Activated CD8-positive, alpha-beta memory T cell treated with anti-CD3 and anti-CD28 coated beads for 4 hours (primary cell): ENCODE results near the gene RPL7L1.
"Not testable (repeated sequence)": the region's sequence is repeated elsewhere in the genome, so short reads cannot be mapped to it uniquely, and the experiment has no call there.

ENCODE experiments used
- DNase-seq, 2 donors: peaks; one replicate each; pipeline ENCODE4 v3.0.0-alpha.2; 2020; ENCODE audit warnings: low read depth in 2 of 2

Gene RPL7L1

DNA sequence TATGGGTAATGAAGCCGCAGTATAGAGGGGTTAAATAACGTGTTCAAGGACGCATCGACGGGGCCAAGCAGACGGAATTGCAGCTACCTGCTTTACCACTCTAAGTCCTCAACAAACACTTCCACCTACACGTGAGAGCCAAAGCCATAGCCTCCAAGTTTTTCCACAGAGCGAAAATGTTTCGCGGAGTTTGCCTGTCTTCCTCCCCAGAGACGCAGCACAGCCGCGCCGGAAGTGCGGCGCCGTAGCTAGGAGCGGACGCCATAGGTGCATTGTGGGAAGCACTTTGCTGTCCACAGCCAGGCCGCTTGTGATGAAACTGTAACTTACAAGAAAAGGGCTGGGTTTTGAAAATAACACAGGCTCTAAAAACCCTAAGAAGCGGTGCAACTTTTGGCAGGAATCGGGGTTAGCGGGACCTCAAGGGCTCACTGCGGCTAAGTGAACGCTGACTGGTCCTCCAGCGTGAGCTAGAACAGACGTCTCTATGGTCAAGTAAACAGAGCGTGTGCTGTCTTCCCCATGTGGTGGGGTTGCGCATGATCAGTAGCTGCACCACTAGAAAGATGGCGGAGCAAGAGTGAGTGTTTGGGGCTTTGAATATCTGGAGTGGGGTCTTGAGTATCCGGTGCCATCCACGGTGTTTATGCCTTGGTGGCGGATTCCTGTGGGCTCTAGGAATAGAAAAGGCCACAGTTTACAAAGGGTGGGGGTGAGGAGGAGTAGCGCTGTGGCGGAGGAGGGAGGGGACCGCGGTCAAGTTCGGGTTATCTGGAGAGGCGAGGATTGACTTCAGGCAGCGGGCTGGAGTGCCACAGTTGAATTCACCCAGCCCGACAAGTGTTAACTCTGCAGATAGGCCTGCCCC lies at the start of gene RPL7L1:
Gene RPL7L1 (plus strand): TSS at position 245 of the 868 bp plus-strand sequence. CDS start 295 bp downstream, at position 540.
- peak; percentile 63 to 77 for DNase-seq

DNA sequence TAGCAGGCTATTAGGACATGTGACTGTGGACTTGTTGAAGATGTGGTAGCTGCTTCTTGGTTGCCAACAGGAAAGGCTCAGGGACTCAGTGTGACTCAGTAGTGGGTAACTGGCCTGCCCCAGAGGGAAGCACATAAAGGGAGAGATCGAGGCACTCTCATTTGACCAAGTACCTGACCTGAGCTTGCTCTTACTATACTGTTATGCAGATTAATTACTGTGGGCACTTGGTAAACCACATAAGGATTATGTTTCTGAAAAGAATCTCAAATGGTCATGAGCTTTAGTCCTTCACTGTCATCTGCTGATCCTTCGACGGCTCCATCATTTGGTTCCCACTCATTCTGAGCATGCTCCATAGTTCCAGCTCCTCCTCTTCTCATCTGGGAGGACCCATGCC lies 48.2 kb upstream of the RPL7L1 start:
- DNase-seq: no peak

DNA sequence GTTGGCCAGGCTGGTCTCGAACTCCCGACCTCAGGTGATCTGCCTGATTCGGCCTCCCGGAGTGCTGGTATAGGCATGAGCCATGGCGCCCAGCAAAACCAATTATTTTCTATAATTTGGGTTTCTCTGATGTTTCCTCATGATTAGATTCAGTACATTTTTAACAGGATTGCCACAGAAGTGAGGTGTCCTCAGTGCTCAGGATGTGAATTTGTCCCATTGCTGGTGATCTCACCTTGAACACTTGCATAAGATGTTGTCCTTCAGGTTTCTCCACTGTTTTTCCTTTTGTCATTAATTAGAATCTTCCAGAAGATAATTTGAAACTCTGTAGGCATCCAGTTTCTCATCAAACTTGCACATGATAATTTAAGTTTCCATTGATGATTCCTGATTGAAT lies 45.4 kb upstream of the RPL7L1 start:
- DNase-seq: no peak

DNA sequence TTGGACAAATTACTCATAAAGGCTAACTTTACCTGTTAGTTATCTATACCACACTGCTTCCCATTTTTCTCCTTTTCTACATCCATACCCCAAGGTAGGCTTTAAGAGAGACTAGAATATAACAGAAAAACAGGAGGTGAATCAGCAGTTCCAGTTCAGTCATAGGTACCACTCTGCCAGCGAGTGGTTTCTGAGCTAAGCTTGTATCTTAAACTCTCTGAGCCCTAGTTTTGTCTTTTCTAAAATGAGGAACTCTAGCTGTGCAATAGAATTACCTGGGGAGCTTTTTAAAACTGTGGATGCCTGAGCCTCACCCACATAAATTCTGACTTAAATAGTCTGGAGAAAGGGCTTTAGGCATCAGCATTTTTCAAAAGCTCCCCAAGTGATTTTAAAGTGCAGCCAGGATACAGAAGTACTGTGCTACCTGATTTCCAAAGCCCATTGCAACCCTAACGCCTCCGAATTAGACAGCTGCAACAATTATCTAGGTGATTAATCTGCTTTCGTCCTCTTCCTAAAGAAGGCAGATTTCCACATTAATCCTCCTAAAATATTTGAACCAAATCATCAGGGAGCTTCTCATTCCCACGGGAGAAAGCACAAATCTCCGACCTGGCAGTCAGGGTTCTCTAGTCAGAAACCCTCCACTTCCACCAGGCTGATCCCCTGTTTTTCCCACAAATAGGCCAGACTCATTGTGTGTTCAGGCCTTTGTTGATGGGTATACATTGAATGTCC lies 37.4 kb upstream of the RPL7L1 start:
- no peak for DNase-seq

DNA sequence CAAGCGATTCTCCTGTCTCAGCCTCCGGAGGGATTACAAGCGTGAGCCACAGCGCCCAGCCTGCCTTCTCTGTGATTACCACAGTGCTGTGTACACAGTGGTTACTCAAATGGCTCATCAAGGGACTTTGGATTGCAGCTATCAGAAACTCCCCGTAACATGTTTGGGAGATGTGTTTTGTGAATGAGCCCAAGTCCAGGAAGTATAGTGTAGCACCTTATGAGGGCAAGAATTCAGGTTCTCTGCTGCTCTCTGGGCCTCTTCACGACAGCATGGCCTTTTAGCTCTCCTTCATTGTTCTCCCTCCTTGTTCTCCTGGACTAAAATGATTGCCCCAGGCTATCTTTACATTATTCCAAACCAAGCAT lies 34.1 kb upstream of the RPL7L1 start:
- no peak for DNase-seq

DNA sequence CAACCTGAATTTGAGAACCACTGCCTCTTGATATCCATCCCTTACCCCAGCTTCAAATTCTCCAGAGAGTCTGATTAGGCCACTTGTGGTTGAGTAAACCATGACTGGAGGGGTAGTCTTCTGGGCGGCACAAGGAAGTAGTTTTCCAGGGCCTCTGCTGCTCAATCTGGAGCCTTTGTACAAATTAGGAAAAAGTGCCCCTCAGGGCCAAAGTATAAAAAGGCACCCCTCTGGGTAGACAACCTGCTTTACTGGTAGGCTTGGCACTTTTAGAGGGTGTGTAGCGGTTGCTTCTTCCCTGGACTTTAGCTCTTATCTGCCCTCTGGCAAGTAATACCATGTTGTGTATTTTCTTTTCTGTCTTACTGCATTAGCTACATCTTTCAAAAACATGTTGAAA lies 32.9 kb upstream of the RPL7L1 start:
- no peak for DNase-seq

DNA sequence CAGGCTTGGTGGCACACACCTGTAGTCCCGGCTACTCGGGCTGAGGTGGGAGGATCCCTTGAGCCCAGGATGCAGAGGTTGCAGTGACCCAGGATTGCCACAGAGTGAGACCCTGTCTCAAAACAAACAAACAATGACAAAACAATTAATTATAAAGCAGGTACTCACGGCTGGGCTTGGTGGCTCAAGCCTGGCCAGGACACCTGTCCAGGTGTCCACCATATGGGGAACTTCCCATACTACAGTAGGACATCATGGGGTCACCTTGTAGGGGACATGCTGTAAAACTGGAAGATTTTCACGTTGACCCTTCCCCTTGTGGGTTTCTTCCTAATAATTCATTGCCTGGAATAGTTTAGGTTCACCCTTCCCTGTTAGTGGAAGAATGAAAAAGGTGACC lies 30.7 kb upstream of the RPL7L1 start:
- no peak for DNase-seq

DNA sequence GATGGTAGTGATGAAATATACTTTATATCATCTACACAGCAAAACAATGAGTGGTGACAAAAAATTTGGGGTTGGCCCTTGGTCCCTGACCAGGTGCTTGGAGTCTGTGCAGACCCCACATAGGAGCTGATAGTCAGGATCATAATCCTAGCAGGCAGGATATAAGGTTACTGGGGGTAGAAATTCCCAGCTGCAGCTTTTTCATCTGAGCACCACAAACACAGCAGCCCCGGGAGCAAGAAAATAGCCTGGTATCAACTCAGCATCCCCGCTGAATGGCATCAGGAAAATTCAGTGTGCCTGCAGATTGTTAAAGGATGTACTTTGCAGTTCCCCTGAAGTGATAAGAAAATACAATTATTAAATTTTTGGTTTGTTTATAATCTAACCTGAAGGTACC lies 27.8 kb upstream of the RPL7L1 start:
- no peak for DNase-seq

DNA sequence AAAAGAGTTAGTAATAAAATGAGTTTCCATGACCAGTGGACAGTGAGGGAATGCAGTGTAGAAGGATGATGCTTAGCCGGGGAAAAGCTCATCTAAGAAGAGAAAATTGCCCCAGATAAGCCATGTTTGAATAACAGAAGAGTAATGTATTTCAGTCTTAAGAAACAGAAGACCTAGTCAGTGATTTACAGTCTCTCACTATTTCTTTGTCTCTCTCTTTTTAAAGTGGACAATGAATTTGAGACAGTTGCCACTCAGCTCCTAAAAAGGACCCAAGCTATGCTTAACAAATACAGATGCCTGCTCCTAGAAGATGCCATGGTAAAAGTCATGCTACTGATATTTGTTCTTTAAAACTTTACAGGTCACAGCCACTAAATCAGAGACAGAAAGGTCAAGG lies 19.4 kb upstream of the RPL7L1 start:
- no peak for DNase-seq

DNA sequence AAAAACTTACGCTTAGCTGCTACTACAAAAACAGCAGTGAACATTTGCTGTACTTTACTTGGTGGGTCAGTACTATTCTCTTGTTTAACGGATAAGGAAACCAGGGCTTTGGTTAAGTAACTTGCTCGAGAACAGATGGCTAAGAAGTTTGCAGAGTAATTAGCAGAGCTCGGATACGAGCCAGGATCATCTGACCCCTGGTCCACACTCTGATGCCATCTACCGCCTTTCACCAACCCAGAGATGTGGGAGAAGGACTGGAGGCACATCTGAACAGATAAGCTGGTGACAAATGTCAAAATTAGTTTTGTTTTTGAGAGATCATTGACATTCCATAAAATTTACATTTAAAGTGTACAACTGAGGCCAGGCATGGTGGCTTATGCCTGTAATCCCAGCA lies 18.9 kb upstream of the RPL7L1 start:
- DNase-seq: no peak

DNA sequence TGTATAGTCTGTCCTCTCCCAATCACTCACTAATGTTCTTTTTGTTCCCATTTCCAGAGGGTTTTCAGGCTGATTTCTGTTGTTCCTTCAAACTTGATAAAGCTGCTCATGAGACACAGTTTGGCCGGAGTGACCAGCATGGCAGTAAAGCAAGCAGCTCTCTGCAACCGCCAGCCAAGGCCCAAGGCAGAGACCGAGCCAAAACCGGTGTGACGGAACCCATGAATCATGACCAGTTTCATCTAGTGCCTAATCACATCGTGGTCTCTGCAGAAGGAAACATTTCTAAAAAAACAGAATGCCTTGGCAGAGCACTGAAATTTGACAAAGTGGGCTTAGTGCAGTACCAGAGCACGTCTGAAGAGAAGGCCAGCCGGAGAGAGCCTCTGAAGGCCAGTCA lies 14.8 kb upstream of the RPL7L1 start:
- DNase-seq: no peak

DNA sequence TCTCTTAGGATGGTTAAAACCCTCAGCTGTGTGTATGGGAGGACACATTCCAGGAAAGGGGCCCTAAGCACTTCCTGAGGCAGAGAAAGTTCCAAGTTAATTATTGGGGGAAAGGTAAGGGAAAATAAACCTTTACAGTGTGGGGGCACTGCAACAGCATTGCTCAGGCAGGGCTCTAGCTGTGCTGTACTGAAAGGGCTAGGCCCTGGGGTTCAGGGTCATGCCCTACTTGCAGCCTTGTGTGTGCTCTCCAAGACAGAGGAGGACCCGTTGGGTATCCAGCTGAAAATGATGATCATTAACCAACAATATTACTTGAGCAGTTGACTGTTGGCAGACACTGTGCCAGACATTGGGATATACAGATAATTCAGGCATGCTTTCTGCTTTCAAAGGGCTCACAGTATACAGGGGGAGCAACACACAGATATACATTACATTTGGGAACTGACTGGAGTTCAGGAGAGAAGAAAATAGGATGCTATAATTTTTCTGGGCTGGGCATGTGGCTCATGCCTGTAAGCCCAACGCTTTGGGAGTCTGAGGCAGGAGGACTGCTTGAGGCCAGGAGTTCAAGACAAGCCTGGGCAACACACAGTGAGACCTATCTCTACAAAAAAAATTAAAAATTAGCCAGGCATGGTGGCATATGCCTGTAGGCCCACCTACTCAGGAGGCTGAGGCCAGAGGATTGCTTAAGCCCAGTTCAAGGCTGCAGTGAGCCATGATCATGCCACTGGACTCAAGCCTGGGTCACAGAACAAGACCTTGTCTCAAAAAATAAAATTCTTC lies 9.1 kb upstream of the RPL7L1 start:
- DNase-seq: no peak

DNA sequence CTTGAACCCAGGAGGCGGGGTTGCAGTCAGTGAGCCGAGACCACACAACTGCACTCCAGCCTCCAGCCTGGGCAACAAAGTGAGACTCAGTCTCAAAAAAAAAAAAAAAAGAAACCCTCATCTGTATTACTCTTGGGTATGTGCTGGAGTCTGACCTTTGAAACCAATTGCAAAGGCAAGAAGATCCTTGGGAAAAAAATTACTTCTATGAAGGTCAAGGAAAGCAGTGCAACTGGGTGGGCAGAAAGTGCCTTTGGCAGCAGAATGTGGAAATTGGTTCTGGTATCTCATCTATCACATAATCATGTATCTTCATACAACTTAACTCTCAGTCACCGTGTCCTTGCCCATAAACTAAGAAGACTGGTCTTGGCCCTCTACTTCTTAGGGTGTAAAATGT lies 7.7 kb upstream of the RPL7L1 start:
- no peak for DNase-seq

DNA sequence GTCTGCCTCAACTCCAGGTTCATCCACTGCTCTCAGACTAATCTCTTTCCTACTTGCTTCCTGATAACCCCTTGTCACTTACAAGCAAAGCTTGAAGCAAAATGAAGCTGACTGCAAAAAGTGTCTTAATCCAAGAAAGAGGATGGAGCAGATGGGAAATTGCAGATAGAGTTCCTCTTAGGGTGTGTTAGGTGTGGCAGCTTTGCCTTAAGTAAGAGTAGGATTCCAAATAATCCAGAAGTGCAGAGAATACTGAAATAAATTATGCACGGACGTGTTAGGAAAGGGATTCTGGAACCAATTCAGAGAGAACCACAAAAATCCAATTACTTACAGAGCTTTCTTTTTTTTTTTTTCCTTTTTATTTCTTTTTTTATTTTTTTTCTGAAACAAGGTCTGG lies 6.1 kb upstream of the RPL7L1 start:
- no peak for DNase-seq

DNA sequence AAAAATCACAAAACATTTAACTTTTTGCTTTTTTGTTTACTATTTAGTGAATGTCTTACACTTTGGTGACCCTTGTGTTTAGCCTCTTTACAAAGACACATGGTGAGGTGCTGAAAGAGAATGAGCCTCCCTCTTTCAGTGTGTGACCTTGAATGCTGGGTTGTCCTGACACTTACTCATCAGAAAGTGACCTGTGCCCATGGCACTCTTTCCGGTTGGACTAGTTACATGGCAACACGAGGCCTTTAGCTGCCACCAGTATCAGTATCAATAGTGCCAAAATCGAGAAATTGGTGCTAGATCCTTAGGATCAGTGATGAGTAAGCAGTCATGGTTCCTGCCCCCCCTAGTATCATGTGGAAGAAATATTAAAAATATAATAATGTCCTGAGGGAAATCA lies 1.7 kb upstream of the RPL7L1 start:
- no peak for DNase-seq

DNA sequence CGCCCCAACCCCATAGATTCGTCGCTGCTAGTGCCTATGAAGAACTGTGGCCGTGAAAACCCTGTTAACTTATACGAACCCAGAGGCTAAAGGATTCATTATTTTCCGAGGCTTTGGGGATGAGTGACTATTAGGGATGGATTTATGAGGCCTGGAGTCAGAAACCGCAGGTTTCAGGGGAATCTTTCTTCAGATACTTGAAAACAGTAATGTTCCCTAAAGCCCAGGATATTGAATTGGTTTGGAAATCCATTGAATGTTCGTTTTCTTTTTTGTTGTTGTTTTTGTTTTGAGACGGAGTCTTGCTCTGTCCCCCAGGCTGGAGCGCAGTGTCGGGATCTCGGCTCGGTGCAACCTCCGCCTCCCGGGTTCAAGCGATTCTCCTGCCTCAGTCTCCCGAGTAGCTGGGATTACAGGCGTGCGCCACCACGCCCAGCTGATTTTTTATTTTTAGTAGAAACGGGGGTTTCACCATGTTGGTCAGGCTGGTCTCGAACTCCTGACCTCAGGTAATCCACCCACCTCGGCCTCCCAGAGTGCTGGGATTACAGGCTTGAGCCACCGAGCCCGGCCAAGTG lies 913 bp downstream of the RPL7L1 start:
- DNase-seq: not testable (repeated sequence)

DNA sequence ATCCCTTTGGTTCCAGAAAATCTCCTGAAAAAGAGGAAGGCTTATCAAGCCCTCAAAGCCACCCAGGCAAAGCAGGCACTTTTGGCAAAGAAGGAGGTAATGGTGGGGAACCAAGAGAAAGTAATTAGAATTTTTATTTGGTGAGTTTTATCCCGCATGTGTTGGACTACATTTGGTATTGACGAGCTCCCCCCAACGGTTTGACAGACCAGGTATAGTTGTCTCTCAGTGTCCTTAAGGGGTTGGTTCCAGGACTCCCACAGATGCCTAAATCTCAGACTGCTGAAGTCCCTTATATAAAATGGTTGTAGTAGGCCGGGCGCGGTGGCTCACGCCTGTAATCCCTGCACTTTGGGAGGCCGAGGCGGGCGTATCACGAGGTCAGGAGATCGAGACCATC lies 1.5 kb downstream of the RPL7L1 start:
- not testable (repeated sequence) for DNase-seq

DNA sequence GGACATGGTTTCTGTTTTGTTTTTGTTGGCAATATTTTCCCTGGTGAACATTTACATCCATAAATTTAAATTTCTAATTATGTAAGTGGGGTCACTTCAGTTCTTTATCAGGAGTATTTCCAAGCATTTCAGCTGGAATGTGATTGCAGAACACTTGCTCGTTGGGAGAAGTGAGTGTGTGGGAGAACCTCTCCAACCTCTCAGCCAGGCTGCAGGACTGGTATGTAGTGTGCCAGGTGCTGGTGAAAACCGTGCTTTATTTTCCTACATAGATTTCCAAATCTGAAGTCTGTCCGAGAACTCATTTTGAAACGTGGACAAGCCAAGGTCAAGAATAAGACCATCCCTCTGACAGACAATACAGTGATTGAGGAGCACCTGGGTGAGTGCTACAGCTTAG lies 6.3 kb downstream of the RPL7L1 start:
- DNase-seq: no peak

DNA sequence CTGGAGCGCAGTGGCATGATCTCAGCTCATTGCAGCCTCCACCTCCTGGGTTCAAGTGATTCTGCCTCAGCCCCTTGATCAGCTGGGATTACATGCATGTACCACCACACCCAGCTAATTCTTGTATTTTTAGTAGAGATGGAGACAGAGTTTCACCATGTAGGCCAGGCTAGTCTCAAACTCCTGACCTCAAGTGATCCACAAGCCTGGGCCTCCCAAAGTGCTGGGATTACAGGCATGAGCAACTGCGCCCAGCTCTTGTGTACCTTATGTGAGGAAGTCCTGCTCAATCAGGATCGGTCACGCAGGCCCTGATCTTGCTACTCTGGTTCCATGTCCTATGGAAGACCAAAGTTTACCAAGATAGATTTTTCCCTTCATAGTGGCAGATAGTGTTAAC lies 8.8 kb downstream of the RPL7L1 start:
- not testable (repeated sequence) for DNase-seq

DNA sequence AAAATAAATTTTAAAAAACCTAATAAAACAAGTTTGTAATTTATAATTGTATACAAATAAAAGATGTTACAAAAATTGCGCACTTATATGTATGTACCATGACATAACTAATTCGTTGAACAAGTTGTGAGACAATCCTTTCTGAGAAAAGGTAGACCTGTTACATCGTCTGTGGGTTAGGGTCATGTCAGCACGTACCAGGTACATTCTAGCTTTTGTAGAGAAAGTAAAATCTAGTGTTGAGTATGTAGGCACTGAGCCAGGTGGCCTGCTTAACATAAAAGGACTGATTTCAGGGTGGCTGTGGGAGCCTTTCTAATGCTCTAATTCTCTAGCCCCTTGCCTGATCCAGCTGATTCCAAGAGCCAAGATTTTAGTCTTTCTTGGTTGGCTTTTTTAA lies 10.4 kb downstream of the RPL7L1 start:
- no peak for DNase-seq

DNA sequence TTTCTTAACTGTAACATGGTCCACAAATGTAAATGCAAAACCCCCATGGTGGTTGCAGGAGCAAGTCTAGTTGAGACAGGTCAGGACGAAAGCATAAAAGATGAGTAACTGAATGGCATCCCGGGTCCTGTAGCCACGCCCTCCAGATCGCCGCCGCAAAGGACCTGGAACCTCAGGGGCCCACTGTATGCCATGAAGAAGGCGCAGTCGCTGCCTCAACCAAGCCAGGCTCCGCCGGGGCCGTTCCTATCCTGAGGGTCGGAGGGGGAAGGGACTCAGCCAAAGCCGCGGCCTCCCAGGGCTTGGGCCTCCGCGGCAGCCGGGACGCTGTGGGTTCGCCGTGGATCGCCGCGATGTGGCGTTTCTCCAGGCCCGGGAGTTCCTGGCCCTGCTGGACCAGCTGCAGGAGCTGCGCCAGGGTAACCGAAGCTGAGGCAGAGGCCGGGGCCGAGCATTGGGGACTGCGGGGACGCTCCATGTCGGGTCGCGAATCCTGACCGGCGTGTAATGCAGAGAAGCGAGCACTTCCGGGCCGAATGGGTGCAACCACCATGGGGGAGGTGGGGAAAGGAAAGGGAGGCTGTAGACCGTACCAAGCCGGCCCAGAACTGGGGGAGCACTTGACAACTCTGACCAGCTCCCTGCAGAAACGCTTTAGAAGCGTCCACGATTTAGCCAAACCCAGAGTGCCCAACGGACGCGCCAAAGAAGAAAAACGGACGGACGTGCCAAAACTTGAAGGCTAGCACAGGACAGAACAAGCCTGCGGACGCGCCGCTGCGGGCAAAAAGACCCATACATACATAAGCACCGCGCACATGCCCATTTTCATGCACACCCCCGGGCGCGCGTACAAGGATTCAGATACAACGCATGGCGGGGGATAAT lies 11.1 kb downstream of the RPL7L1 start:
- DNase-seq: peak; percentile 71 to 80
